Hepatocyte (in vitro differentiated cells): ENCODE measurements around the gene SLC12A8. TPM values are rescaled to one million over a fixed set of nuclear protein-coding genes. Genes with fewer than 3 reads are reported as not detected.

Experiments used
- DNase-seq: peaks from one replicate; pipeline ENCODE4 v3.0.0-alpha.2; 2016; ENCODE audit warnings: low spot score
- H2AFZ ChIP-seq: fragments of 200-600 bp; sonication (generic); 2 replicates; pipeline ENCODE4 v1.6.0; 2016; ENCODE audit warnings: antibody characterized with exemption, mild to moderate bottlenecking
- H3K27ac ChIP-seq: fragments of 200-600 bp; sonication (generic); 2 replicates; pipeline ENCODE4 v1.5.1; 2016; ENCODE audit warnings: mild to moderate bottlenecking
- H3K27me3 ChIP-seq: fragments of 200-600 bp; sonication (generic); 2 replicates; pipeline ENCODE4 v1.6.1; 2016
- H3K36me3 ChIP-seq: fragments of 200-600 bp; sonication (generic); replicated peaks from 2 replicates; pipeline ENCODE4 v1.5.1; 2016; ENCODE audit warnings: low read depth; ENCODE audit not compliant: insufficient read depth
- H3K4me1 ChIP-seq: fragments of 200-600 bp; sonication (generic); 2 replicates; pipeline ENCODE4 v1.5.1; 2016; ENCODE audit warnings: mild to moderate bottlenecking, moderate library complexity; ENCODE audit not compliant: insufficient read depth
- H3K4me2 ChIP-seq: fragments of 200-600 bp; sonication (generic); 2 replicates; pipeline ENCODE4 v1.6.0; 2016
- H3K4me3 ChIP-seq: fragments of 200-600 bp; sonication (generic); 2 replicates; pipeline ENCODE4 v1.5.1; 2016; ENCODE audit warnings: mild to moderate bottlenecking
- H3K79me2 ChIP-seq: fragments of 200-600 bp; sonication (generic); 2 replicates; pipeline ENCODE4 v1.6.0; 2017; ENCODE audit warnings: mild to moderate bottlenecking
- H3K9me2 ChIP-seq: fragments of 200-600 bp; sonication (generic); replicated peaks from 2 replicates; pipeline ENCODE4 v1.6.0; 2017; ENCODE audit warnings: mild to moderate bottlenecking; ENCODE audit not compliant: insufficient read depth
- H3K9me3 ChIP-seq: fragments of 200-600 bp; sonication (generic); 2 replicates; pipeline ENCODE4 v1.5.1; 2016; ENCODE audit warnings: low read depth, mild to moderate bottlenecking
- H4K20me1 ChIP-seq: fragments of 200-600 bp; sonication (generic); 2 replicates; pipeline ENCODE4 v1.6.0; 2016; ENCODE audit warnings: mild to moderate bottlenecking; ENCODE audit not compliant: insufficient read depth, poor library complexity, severe bottlenecking
- EZH2 ChIP-seq: fragments of 200-600 bp; sonication (generic); IDR thresholded peaks from 2 replicates; pipeline ENCODE4 v1.6.1; 2016; ENCODE audit warnings: antibody characterized with exemption, mild to moderate bottlenecking, borderline replicate concordance
- EZH2phosphoT487 ChIP-seq: fragments of 200-600 bp; sonication (generic); IDR thresholded peaks from one replicate; pipeline ENCODE4 v1.6.1; 2018; ENCODE audit warnings: antibody characterized with exemption, mild to moderate bottlenecking, low read depth, moderate library complexity; ENCODE audit not compliant: unreplicated experiment, severe bottlenecking
- WGBS: methylation state at CpG from one replicate; pipeline ENCODE4 v1.1.6; 2016; ENCODE audit warnings: low lambda C conversion rate; ENCODE audit errors: missing lambda C conversion rate; 5-methylcytosine and 5-hydroxymethylcytosine counted together
- polyA plus RNA-seq: library from polyadenylated mRNA; unstranded; fragments of >200 nt; fragmentation: Nextera tagmentation; extraction: Ambion mirVana; gene quantifications from 2 replicates; pipeline ENCODE4 v1.2.1, GENCODE V29; 2016
- total RNA-seq: library from RNA; depleted of rRNA; stranded (reverse); fragments of >200 nt; gene quantifications from 2 replicates; pipeline ENCODE4 v1.2.3, GENCODE V29; 2014
- TF ChIP-seq, protein P1 (sequence below): fragments of 200-600 bp; sonication (generic); IDR thresholded peaks from 2 replicates; pipeline ENCODE4 v1.5.1; 2016; ENCODE audit warnings: antibody characterized with exemption, mild to moderate bottlenecking; ENCODE audit not compliant: poor library complexity

Gene SLC12A8
- total and polyA plus RNA-seq, 2 experiments from 2014 or later = 18.9 to 20.0 TPM

- Histone ChIP-seq H3K4me1 (no peaks in the 10 kb centered on the region), H3K9me3 (no peaks in the 10 kb centered on the region), H3K4me2 (no peak overlapping the region), H3K79me2 (no peaks in the 10 kb centered on the region), H3K36me3 (no peaks in the 10 kb centered on the region), H3K27ac (no peak overlapping the region), H2AFZ (no peak overlapping the region), H4K20me1 (no peaks in the 10 kb centered on the region), H3K9me2 (no peaks in the 10 kb centered on the region), H3K27me3 (no peaks in the 10 kb centered on the region), H3K4me3 (no peak overlapping the region)
- DNase-seq = no peak
- WGBS = 87% methylated on average over 4 of the region's 4 CpGs
- TF ChIP-seq, protein P1, sequence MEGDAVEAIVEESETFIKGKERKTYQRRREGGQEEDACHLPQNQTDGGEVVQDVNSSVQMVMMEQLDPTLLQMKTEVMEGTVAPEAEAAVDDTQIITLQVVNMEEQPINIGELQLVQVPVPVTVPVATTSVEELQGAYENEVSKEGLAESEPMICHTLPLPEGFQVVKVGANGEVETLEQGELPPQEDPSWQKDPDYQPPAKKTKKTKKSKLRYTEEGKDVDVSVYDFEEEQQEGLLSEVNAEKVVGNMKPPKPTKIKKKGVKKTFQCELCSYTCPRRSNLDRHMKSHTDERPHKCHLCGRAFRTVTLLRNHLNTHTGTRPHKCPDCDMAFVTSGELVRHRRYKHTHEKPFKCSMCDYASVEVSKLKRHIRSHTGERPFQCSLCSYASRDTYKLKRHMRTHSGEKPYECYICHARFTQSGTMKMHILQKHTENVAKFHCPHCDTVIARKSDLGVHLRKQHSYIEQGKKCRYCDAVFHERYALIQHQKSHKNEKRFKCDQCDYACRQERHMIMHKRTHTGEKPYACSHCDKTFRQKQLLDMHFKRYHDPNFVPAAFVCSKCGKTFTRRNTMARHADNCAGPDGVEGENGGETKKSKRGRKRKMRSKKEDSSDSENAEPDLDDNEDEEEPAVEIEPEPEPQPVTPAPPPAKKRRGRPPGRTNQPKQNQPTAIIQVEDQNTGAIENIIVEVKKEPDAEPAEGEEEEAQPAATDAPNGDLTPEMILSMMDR = no peak
- TF ChIP-seq EZH2phosphoT487 = no peak
- no peak for TF ChIP-seq EZH2
Measured at GRCh38 chr3:125098611-125099291, 113.8 kb downstream of the SLC12A8 start.

DNA sequence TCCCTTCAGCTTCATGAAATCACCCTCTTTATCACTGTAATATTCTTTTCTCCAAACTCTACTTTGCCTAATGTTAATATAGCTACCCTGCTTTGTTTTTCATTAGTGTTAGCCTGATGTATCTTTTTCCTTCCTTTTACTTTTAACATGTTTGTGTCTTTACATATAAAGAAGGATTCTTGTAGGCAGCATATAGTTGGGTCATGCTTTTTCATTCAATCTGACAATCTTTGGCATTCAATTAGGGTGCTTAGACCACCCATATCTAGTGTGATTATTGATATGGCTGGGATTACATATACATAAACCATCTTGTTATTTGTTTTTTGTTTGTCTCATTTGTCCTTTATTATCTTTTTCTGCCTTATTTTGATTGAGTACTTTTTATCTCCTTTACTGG is 121.9 kb downstream of the SLC12A8 start:
- Histone ChIP-seq H4K20me1 (no peaks in the 10 kb centered on the region), H3K79me2 (no peaks in the 10 kb centered on the region), H3K4me3 (no peak overlapping the region), H3K36me3 (no peaks in the 10 kb centered on the region), H3K9me2 (no peaks in the 10 kb centered on the region), H3K27ac (no peak overlapping the region), H3K9me3 (no peaks in the 10 kb centered on the region), H3K4me2 (no peak overlapping the region), H3K27me3 (no peaks in the 10 kb centered on the region), H3K4me1 (no peaks in the 10 kb centered on the region), H2AFZ (no peak overlapping the region)
- TF ChIP-seq, protein P1 = no peak
- TF ChIP-seq EZH2phosphoT487 (no peak), EZH2 (no peak)
- DNase-seq = no peak

DNA sequence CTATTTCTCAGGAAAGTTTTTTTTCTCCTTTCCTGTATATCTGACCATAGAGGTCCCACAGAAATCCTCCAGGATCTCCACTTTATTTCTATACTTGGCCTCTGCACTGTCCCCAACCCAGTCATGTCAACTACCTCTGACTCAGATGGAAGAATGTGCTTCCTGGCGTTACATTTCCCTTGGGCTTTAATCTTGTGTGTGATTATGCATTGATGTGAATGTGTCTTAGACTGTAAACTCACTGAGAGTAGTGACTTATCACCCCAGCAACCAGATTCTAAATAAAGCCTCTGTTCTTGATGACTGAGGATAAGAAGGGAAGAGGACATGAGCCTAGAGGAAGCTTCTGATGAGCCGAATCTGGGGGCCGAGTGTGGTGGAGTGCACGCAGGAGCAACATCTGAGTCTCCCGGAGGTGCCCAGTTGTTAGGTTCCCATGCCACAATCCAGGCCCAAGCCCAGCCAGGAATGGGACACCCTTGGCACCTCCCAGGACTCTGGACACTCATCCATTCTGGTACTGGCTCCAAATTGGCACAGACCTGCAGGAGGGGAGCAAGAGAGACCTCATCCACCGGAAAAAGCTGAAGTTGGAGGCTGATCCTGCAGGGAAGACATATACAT is 124.7 kb downstream of the SLC12A8 start:
- Histone ChIP-seq H3K27me3 (no peaks in the 10 kb centered on the region), H3K4me1 (no peaks in the 10 kb centered on the region), H3K36me3 (no peaks in the 10 kb centered on the region), H4K20me1 (no peaks in the 10 kb centered on the region), H3K79me2 (no peaks in the 10 kb centered on the region), H2AFZ (no peak overlapping the region), H3K9me3 (no peaks in the 10 kb centered on the region), H3K27ac (no peak overlapping the region), H3K4me2 (no peak overlapping the region), H3K9me2 (no peaks in the 10 kb centered on the region), H3K4me3 (no peak overlapping the region)
- WGBS = 76% methylated on average over 6 of the region's 6 CpGs
- TF ChIP-seq, protein P1 = no peak
- no peak for TF ChIP-seq EZH2
- no peak for TF ChIP-seq EZH2phosphoT487
- DNase-seq = no peak

GRCh38 chr3:125085166-125085565 is 127.4 kb downstream of the SLC12A8 start:
- no peaks in the 10 kb centered on the region for H3K79me2 ChIP-seq
- H3K4me1 ChIP-seq = no peaks in the 10 kb centered on the region
- H3K4me3 ChIP-seq = no peak overlapping the region
- TF ChIP-seq, protein P1 = no peak
- TF ChIP-seq EZH2phosphoT487 = no peak
- no peak overlapping the region for H3K27ac ChIP-seq
- H2AFZ ChIP-seq = no peak overlapping the region
- H3K4me2 ChIP-seq = no peak overlapping the region
- no peaks in the 10 kb centered on the region for H3K36me3 ChIP-seq
- H3K9me2 ChIP-seq = no peaks in the 10 kb centered on the region
- no peaks in the 10 kb centered on the region for H4K20me1 ChIP-seq
- H3K9me3 ChIP-seq = no peaks in the 10 kb centered on the region
- H3K27me3 ChIP-seq = no peaks in the 10 kb centered on the region
- no peak for DNase-seq
